ENCODE results near the gene FOXR1. TPM values are rescaled to one million over a fixed set of nuclear protein-coding genes. Genes with fewer than 3 reads are reported as not detected.

Gene FOXR1
- not detected in 5 replicates for total RNA-seq (2022; extraction: Qiagen RNA extraction)

GRCh38 chr11:118971646-118972045 is at the start of gene FOXR1:
FOXR1 (plus strand) TSS chr11:118971761; CDS start chr11:118971932, 171 bp downstream.

GRCh38 chr11:118956094-118956846 is 15.3 kb upstream of the FOXR1 start, which contains the start of gene UPK2:
UPK2 (plus strand) TSS chr11:118956298; CDS start chr11:118956351, 53 bp downstream.

GRCh38 chr11:118997627-118998387 is 26.2 kb downstream of the FOXR1 start, which contains the start of gene CENATAC:
CENATAC (plus strand) TSS chr11:118998138; CDS start chr11:118998198, 60 bp downstream.

GRCh38 chr11:119018074-119018938 is 46.7 kb downstream of the FOXR1 start, which contains the start of the genes RPS25 and TRAPPC4:
RPS25 (minus strand) TSS chr11:119018343; CDS start chr11:119018284, 59 bp downstream.
TRAPPC4 (plus strand) TSS chr11:119018766; CDS start chr11:119018796, 30 bp downstream.

GRCh38 chr11:119030329-119031047 is 58.9 kb downstream of the FOXR1 start, which contains the start of gene SLC37A4:
SLC37A4 (minus strand) TSS chr11:119030877.

Other genes with a start within 250 kb of the FOXR1 start
- 20.8 to 32.4 TPM (median 21.6 TPM) in 5 replicates for gene DDX6, start 180.6 kb upstream of the FOXR1 start, total RNA-seq (2022; extraction: Qiagen RNA extraction)
- gene CXCR5, start 87.9 kb upstream of the FOXR1 start, total RNA-seq (2022; extraction: Qiagen RNA extraction): 0.07 to 0.13 TPM (median 0.11 TPM) in 5 replicates
- 81.3 to 173 TPM (median 148 TPM) in 5 replicates for gene BCL9L, start 45.8 kb upstream of the FOXR1 start, total RNA-seq (2022; extraction: Qiagen RNA extraction)
- gene UPK2, start 15.5 kb upstream of the FOXR1 start, total RNA-seq (2022; extraction: Qiagen RNA extraction): 0.35 to 1.1 TPM (median 0.91 TPM) in 5 replicates
- 11.1 to 18.7 TPM (median 12.0 TPM) in 5 replicates for gene CENATAC, start 26.4 kb downstream of the FOXR1 start, total RNA-seq (2022; extraction: Qiagen RNA extraction)
- gene RPS25, start 46.6 kb downstream of the FOXR1 start, total RNA-seq (2022; extraction: Qiagen RNA extraction): 753 to 1,094 TPM (median 792 TPM) in 5 replicates
- gene TRAPPC4, start 47.0 kb downstream of the FOXR1 start, total RNA-seq (2022; extraction: Qiagen RNA extraction): 59.1 to 74.1 TPM (median 64.7 TPM) in 5 replicates
- gene SLC37A4, start 59.1 kb downstream of the FOXR1 start, total RNA-seq (2022; extraction: Qiagen RNA extraction): 9.6 to 12.1 TPM (median 10.8 TPM) in 5 replicates
- 40.0 to 49.6 TPM (median 48.0 TPM) in 5 replicates for gene HYOU1, start 85.4 kb downstream of the FOXR1 start, total RNA-seq (2022; extraction: Qiagen RNA extraction)
- 10.0 to 16.0 TPM (median 12.4 TPM) in 5 replicates for gene VPS11, start 96.1 kb downstream of the FOXR1 start, total RNA-seq (2022; extraction: Qiagen RNA extraction)
- 46.5 to 54.4 TPM (median 50.2 TPM) in 5 replicates for gene HMBS, start 113.1 kb downstream of the FOXR1 start, total RNA-seq (2022; extraction: Qiagen RNA extraction)
- gene DPAGT1, start 130.1 kb downstream of the FOXR1 start, total RNA-seq (2022; extraction: Qiagen RNA extraction): 34.2 to 44.0 TPM (median 39.7 TPM) in 5 replicates
- 5.4 to 7.9 TPM (median 5.9 TPM) in 5 replicates for gene C2CD2L, start 135.6 kb downstream of the FOXR1 start, total RNA-seq (2022; extraction: Qiagen RNA extraction)
- 10.7 to 12.8 TPM (median 12.0 TPM) in 5 replicates for gene HINFP, start 149.8 kb downstream of the FOXR1 start, total RNA-seq (2022; extraction: Qiagen RNA extraction)
- 0.21 to 0.42 TPM (median 0.32 TPM) in 5 replicates for gene ABCG4, start 177.3 kb downstream of the FOXR1 start, total RNA-seq (2022; extraction: Qiagen RNA extraction)
- gene NLRX1, start 197.0 kb downstream of the FOXR1 start, total RNA-seq (2022; extraction: Qiagen RNA extraction): 8.8 to 13.9 TPM (median 11.5 TPM) in 5 replicates
- gene NHERF4, start 213.7 kb downstream of the FOXR1 start, total RNA-seq (2022; extraction: Qiagen RNA extraction): 0.13 to 0.44 TPM (median 0.23 TPM) in 5 replicates
- gene CBL, start 234.6 kb downstream of the FOXR1 start, total RNA-seq (2022; extraction: Qiagen RNA extraction): 6.0 to 9.8 TPM (median 8.4 TPM) in 5 replicates